ENCODE measurements around the gene CYTH1. TPM values are rescaled to one million over a fixed set of nuclear protein-coding genes. Genes with fewer than 3 reads are reported as not detected.

Gene CYTH1
- total RNA-seq, 1 donor from 2014 or later, result 62.9 TPM

DNA sequence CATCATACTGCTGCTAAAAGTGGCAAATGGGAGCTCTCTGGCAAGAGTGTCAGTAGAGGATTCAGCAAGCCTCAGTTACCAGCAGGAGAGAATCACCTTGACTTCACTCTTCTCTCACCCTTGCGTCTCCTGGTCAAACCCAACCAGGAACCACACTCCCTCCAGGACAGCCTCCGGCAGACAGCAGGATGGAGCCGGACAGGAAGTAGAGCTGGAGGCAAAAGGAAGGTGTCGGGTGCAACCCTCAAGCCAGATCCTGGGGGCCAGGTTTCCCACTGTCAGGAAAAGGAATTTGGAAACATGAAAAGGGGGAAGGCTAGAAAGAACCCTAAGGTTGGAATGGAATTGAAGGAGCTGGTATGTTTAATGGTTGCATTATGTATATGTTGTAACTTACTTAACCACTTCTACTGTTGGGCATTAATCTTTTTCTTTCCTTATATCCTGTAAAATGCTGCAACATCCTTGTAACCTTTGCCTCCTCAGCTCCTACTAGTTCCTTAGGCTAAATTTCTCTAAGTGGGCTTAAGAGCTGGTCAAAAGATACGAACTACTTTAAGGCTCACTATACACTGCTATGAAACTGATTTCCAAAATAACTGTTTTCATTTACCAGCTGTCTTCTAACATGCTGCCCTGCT is 40.3 kb downstream of the CYTH1 start:
- intact Hi-C loops (cut with DNase I), result no loop called here
- DNase-seq (ENCODE audit: extremely low spot score in 2 of 2), result no peak
- H3K4me1 ChIP-seq, result peaks cover 48% of the 10 kb centered on the region

DNA sequence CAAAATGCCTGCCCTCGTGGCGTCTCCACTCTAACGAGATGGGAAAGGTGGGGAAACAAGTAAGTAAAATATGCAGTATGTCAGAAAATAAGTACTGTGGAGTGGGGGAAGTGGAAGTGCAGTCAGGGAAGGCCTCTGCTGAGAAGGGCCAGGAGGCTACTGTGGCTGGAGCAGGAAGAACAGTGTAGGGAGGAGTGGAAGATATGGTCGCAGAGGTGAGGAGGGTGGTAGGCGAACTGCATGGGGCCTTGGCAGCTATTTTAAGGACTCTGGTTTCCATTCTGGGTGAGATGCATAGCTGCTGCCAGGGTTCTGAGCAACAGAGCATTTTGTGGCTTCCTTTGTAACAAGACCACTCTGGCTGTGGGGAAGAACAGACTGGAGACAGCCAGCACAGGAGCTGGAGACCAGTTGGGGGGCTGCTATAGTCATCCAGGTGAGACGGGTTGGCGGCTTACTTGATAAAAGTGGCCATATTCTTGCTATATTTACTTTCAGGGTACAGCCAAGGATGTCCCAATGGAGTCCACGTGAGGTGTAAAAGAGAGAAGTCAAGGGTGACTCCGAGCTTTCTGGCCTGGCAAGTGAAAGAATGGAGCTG is 42.6 kb downstream of the CYTH1 start:
- Histone ChIP-seq H3K36me3 (no peaks in the 10 kb centered on the region), H3K27me3 (no peaks in the 10 kb centered on the region), H3K4me3 (no peak overlapping the region), H3K9me3 (no peaks in the 10 kb centered on the region), H3K27ac (no peak overlapping the region), H3K4me1 (peaks cover 49% of the 10 kb centered on the region)
- TF ChIP-seq CTCF (IDR thresholded peaks at IDR 0.05) (no peak), POLR2A (IDR thresholded peaks at IDR 0.05) (no peak), POLR2AphosphoS5 (IDR thresholded peaks at IDR 0.05; ENCODE audit: insufficient read depth in 1 of 2, low read depth in 1 of 2) (no peak)
- DNase-seq (ENCODE audit: extremely low spot score in 2 of 2), result no peak
- intact Hi-C loops (cut with DNase I), result no loop called here

More for the DNA sequence above, 40.3 kb downstream of the CYTH1 start:
- Histone ChIP-seq H3K4me3 (no peak overlapping the region), H3K36me3 (no peaks in the 10 kb centered on the region), H3K9me3 (no peaks in the 10 kb centered on the region), H3K27ac (no peak overlapping the region), H3K27me3 (no peaks in the 10 kb centered on the region)
- TF ChIP-seq CTCF (IDR thresholded peaks at IDR 0.05), result no peak
- TF ChIP-seq POLR2A (IDR thresholded peaks at IDR 0.05), result no peak
- no peak for TF ChIP-seq POLR2AphosphoS5 (IDR thresholded peaks at IDR 0.05; ENCODE audit: insufficient read depth in 1 of 2, low read depth in 1 of 2)

DNA sequence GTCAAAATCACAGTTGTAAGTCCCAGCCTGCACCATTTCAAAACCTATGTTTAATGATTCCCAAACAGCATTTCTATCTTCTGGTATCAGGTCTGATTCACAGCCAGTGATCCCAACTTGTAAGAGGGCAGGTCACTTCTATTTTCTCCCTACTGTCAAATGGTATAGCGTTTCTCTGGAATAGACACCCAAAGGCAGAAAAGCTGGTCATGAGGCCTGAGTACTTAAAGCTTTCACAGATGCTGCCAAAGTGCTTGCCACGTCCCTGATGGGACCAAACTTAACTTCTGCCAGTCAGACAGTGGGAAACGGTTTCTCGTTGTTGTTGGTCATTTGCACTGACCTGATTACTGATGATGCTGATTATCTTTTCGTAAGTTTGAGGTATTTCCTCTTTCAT is 43.4 kb downstream of the CYTH1 start:
- H3K9me3 ChIP-seq, result no peaks in the 10 kb centered on the region
- no peak overlapping the region for H3K4me3 ChIP-seq
- TF ChIP-seq POLR2AphosphoS5 (IDR thresholded peaks at IDR 0.05; ENCODE audit: insufficient read depth in 1 of 2, low read depth in 1 of 2) (no peak), POLR2A (IDR thresholded peaks at IDR 0.05) (no peak), CTCF (IDR thresholded peaks at IDR 0.05) (no peak)
- no peak for DNase-seq (ENCODE audit: extremely low spot score in 2 of 2)
- H3K27ac ChIP-seq, result no peak overlapping the region
- H3K4me1 ChIP-seq, result peaks cover 55% of the 10 kb centered on the region
- no peaks in the 10 kb centered on the region for H3K27me3 ChIP-seq
- H3K36me3 ChIP-seq, result no peaks in the 10 kb centered on the region
- intact Hi-C loops (cut with DNase I), result no loop called here

GRCh38 chr17:78738278-78738677 is 43.8 kb downstream of the CYTH1 start:
- Histone ChIP-seq H3K27me3 (no peaks in the 10 kb centered on the region), H3K4me1 (peaks cover 59% of the 10 kb centered on the region), H3K4me3 (no peak overlapping the region), H3K27ac (no peak overlapping the region), H3K9me3 (no peaks in the 10 kb centered on the region), H3K36me3 (no peaks in the 10 kb centered on the region)
- intact Hi-C loops (cut with DNase I), result no loop called here
- TF ChIP-seq CTCF (IDR thresholded peaks at IDR 0.05) (no peak), POLR2A (IDR thresholded peaks at IDR 0.05) (no peak)
- no peak for DNase-seq (ENCODE audit: extremely low spot score in 2 of 2)

- TF ChIP-seq POLR2A (IDR thresholded peaks at IDR 0.05) (no peak), CTCF (IDR thresholded peaks at IDR 0.05) (no peak), POLR2AphosphoS5 (IDR thresholded peaks at IDR 0.05; ENCODE audit: insufficient read depth in 1 of 2, low read depth in 1 of 2) (peak in 1 of 2 donors; percentile 27)
- H3K4me3 ChIP-seq, result no peak overlapping the region
- no peaks in the 10 kb centered on the region for H3K9me3 ChIP-seq
- DNase-seq (ENCODE audit: extremely low spot score in 2 of 2), result no peak
- H3K4me1 ChIP-seq, result peaks cover 67% of the 10 kb centered on the region
- no peaks in the 10 kb centered on the region for H3K36me3 ChIP-seq
- intact Hi-C loops (cut with DNase I), result no loop called here
- H3K27me3 ChIP-seq, result no peaks in the 10 kb centered on the region
- H3K27ac ChIP-seq, result peak overlapping the region; percentile 75
Observed at GRCh38 chr17:78737332-78737731, 44.7 kb downstream of the CYTH1 start.

Data from vagina (tissue), 2 donors.